PFSK-1 (cell line): ENCODE data around the gene BEND5.

Experiments
- FOXP2 ChIP-seq: optimal IDR thresholded peaks from 2 replicates; pipeline ENCODE3; 2011; ENCODE audit warnings: borderline replicate concordance, control low read depth, inconsistent platforms; ENCODE audit not compliant: insufficient read depth; ENCODE audit errors: extremely low read length, extremely low read depth
- POLR2AphosphoS5 ChIP-seq: IDR thresholded peaks from 2 replicates; pipeline ENCODE4 v1.6.1; 2012; ENCODE audit warnings: low read depth, mild to moderate bottlenecking, control low read depth, low read length, moderate library complexity
- REST ChIP-seq, 2 experiments: IDR thresholded peaks; 2 replicates each; pipeline versions ENCODE4 v1.6.1 to v1.8.0; 2011 to 2012; ENCODE audit warnings: low read depth in 2 of 2, low read length in 2 of 2, control low read depth in 1 of 2, inconsistent platforms in 1 of 2, mild to moderate bottlenecking in 1 of 2, moderate library complexity in 1 of 2; ENCODE audit not compliant: insufficient read depth in 1 of 2
- SIN3A ChIP-seq: IDR thresholded peaks from 2 replicates; pipeline ENCODE4 v1.6.1; 2012; ENCODE audit warnings: mild to moderate bottlenecking, low read length, moderate library complexity, borderline replicate concordance; ENCODE audit not compliant: insufficient read depth
- TAF1 ChIP-seq: IDR thresholded peaks from 2 replicates; pipeline ENCODE4 v1.6.1; 2012; ENCODE audit warnings: low read length, control low read depth, borderline replicate concordance; ENCODE audit not compliant: insufficient read depth

- no peak for TF ChIP-seq POLR2AphosphoS5
- no peak for TF ChIP-seq TAF1
- no peak for TF ChIP-seq REST (IDR thresholded peaks at IDR 0.05; ENCODE audit: insufficient read depth in 1 of 2, low read depth in 2 of 2, low read length in 2 of 2)
- TF ChIP-seq SIN3A: no peak
- no peak for TF ChIP-seq FOXP2
These were observed 779 bp downstream of the BEND5 start for GRCh38 chr1:48775831-48776392.
